ENCODE results near the gene PHLDA3.

DNA sequence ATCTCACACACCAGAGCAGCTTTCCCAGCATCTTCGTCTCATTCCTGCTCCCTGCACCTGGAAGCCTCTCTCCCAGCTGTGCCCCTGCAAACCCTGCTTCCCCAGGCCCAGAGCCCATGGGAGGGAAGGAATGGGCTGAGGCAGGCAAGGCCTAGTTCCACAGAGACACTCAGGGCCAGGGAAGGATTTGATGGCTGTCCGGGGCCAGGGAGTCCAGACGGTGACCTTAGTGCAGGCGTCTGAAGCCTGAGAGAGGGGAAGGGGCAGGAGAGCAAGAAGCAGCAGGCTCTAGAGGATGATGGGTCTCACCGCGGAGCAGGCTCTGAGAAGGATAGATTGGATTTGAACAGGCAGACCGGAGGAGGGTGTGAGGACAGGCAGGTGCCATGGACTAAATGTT is 25.2 kb downstream of the PHLDA3 start:
- TF ChIP-seq CTCF (IDR thresholded peaks at IDR 0.05; ENCODE audit: extremely low read depth in 1 of 2, insufficient read depth in 1 of 2, low read depth in 1 of 2, low read length in 2 of 2), result no peak
- TF ChIP-seq GATA2 (IDR thresholded peaks at IDR 0.05; ENCODE audit: insufficient read depth, insufficient read length, low read depth, low read length), result no peak
- TF ChIP-seq EZH2 (IDR thresholded peaks at IDR 0.05; ENCODE audit: borderline replicate concordance, low read depth, low read length, severe bottlenecking), result no peak
- no peak for TF ChIP-seq POLR2A (IDR thresholded peaks at IDR 0.05; ENCODE audit: low read depth, low read length)
- no peak for TF ChIP-seq MAX (IDR thresholded peaks at IDR 0.05; ENCODE audit: insufficient read depth, insufficient read length)
- no peak for TF ChIP-seq MYC (IDR thresholded peaks at IDR 0.05; ENCODE audit: low read depth, low read length)
- TF ChIP-seq JUN (IDR thresholded peaks at IDR 0.05; ENCODE audit: borderline replicate concordance, insufficient read depth, insufficient read length, low read depth), result no peak
- TF ChIP-seq POLR2AphosphoS5 (IDR thresholded peaks at IDR 0.05; ENCODE audit: insufficient read depth, low read depth, low read length), result no peak
- no peak for TF ChIP-seq FOS (IDR thresholded peaks at IDR 0.05; ENCODE audit: borderline replicate concordance, insufficient read depth, low read length)
